Stimulated activated CD8-positive, alpha-beta memory T cell treated with anti-CD3 and anti-CD28 coated beads, Interleukin-15, amount 100 ng/mL, for 24 hours (primary cell): ENCODE measurements around the gene NADK2.

Experiments used
- DNase-seq: peaks from one replicate; pipeline ENCODE4 v3.0.0-alpha.2; 2020; ENCODE audit warnings: low read depth

The NADK2 gene

DNA sequence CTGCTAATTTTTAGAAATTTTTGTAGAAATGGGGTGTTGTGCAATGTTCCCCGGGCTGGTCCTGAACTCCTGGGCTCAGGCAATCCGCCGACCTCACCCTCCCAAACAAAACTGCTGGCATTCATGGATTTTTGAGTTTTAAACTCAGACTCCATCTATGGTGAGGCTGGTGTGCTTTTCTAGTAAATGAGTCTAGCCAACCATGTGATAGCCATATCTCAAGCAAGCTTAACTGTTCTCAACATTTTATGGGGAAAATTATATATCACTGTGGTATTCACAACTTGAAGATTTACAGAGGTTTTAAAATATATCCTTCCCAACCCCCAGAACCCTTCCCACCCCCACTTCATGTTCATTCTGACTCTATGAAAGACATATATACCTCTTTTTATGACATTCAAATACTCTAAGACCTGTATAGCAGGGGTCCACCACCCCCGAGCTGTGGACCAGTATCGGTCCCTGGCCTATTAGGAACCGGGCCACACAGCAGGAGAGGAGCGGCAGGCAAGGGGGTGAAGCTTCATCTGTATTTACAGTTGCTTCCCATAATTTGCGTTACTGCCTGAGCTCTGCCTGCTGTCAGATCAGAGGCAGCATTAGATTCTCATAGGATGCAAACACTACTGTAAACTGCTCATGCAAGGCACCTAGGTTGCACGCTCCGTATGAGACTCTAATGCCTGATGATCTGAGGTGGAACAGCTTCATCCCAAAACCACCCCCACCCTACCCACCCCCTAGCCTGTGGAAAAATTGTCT is 4.5 kb upstream of the NADK2 start:
- no peak for DNase-seq

DNA sequence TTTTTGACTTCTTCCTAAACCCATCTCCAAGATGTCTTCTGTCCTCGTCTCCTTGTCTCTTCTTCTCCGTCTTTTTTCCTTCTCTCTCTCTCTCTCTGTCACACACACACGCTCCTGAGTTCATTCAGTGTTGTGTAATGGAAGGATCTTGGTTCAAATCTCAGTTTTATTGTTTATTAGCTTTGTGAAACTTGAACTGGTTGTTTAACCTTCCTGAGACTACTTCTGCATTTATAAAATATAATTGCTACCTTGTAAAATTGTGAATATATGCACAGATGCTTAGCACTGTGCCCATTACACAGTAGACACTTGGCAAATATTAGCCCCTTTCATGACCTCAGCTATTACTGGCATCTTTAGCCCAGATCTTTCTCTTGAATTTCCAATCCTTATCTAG is 2.4 kb upstream of the NADK2 start:
- DNase-seq: no peak

DNA sequence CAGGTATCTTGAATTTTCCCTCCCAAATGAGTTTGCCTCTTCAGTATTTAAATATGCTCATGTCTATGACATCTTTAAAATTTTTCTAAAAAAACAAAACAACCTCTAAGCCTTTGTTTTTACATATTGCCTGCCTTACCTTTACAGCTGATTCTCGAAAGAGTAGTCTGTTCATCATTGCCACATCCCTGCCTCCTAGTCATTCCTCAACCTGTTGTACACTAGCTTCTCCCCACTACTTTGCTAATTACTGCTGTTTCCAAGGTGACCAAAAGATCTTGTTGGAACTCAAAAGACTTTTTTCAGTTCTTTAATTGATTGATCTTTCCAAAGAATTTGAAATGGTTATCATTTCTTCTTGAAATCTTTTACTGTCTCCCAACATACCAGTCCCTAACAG is 1.9 kb upstream of the NADK2 start:
- no peak for DNase-seq

DNA sequence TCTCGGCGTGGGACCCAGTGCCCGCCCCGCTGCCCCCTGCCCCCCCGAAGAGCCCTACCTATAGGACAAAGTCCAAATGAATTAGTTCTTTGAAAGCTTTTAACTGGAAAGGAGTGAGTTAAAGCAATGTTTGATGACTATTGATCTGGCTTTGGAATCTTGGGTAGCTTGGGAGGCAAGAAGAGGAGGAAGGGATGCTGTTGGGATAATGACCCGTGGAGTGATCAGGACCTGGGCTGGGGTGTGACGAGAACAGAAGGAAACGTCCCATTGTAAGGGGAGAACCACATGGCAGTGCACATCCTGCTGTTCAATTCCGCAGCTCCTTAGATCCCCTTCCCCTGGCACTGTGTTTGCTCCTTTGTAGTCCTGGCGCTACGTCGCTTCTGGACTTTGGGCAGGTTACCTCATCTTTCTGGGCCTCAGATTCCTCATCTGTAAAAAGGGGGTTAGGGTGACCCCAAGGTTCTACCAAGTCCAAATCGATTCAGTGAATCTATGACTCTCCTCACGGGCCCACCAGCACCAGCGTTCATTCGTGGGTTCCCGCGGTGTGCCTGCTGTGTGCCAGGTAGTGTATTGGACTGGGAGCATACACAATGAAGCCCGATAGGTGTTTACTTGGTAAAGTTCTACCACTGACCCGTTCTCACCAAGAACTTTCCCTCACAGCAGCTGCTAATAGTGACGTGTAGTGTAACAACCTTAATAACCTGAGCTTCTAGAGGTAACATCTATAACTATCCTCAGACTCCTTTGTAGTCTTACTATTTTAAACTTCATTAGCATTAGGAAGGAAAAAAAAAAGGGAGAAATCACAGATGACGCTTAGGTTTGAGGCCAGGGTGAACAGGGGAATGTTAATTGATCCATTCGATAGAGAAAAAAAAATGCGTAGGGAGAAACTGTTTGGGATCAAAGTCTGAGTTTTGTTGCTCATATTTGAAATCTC is 1.1 kb upstream of the NADK2 start:
- no peak for DNase-seq

DNA sequence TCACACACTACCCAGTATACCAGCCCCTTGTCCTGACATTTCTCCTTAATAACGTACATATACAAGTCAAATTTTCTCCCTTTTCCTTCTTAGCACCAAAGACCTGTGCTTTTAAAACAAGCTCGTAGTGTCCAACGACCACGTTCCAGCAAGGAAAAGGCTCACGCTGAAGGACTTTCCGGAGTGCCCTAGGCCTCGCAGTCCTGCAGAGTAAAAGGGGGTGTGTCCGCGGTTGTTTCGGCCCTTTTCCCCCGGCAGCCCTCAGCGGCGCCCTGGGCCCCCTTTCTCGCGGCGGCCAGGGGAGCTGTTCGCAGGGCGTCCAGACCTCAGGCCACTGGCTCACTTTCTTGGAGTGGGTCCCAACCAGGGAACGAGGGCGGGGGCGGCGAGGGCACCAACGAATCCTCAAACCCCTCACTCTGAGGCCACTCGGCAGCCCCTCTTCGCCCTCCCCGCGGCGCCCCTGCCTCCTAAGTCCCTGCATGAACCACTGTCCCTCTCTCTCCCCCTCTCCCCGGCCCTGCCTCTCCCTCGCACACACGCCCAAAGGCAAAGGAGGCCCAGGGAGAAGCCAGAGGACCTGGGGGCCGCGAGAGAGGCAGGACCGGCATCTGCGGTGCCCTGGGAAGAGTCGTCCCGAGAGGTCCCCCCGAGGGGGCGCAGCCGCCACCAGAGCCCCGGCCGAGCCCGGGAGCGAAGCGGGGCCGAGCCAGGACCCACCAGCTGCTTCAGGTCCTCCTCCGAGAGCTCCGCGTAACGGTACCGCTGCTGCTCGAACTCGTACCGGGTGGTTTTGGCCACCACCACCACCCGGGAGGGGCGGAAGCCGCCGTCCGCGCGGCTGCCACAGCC is 720 bp downstream of the NADK2 start:
- peak; percentile 17 for DNase-seq

DNA sequence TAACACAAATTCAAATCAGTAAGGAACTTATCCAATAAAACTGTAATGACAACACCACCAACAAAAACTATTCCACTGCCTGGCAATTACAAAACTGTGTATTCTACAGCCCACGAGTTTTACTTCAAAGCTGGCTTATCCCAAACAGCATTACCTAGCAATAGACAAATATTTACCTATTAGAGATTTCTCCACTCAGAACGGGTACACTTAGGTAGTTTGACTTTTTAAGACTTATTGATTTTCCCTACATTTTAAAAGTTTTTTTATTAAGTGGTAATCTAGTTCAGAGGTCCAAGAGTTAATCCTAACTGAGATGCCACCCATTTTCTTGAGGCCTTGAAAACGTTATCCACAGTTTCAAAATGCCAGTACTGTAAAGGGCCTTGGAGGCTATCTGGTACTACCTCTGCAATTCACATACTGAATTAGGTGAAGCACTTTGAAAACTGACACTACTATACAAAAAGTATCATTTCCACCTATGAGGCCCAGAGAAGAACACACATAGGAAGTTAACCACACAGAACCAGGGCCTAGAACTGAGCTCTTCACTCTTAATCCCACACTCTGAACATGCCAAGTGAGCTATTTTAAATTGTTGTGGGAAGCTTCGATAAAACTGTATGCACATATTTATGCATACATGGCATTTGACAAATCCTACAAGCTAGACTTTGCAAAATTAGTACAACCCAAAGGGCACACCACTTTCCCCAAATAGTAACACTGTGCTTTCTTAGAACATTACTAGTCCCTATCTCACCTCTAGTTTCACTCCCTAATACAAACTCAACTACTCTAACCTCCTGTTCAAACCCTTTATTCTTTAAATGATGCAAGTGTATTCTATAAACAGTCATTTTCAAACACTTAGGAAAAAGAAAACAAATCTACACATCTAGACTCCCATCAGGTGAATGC is 2.1 kb downstream of the NADK2 start:
- no peak for DNase-seq

DNA sequence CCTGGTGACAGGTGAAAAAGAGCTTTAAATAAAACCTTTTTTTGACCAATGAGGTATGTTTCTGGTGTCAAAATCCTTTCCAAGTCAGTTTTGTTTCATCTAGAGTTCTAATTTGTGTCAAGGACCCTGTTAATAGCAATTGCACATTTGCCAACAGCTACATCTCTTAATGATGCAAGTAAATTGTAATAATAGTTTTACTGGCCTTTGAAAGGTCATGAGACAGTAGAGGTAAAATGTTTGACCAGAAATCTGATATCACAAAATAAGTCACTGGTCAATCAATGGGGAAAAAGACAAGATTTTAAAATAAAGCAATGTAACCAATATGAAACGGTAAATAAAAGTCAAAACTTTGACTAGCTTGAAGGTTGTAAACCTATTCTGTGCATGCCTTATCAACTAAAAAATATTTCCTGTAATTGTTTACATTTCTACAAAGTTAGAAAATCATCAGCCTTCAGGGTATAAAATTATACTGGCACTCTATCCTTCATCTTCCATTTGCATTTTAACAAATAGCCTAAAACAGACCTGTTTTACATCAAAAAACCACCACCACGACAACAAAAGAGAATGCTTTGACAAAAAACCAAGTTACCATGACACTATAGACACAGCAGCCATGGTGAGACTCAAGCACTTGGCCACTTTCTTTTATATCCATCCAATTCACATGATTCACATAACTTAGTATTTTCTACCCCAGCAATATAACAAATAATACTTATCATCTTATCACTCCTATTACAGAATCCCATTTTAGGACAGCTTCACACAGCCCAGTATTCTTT is 3.0 kb downstream of the NADK2 start:
- DNase-seq: no peak

DNA sequence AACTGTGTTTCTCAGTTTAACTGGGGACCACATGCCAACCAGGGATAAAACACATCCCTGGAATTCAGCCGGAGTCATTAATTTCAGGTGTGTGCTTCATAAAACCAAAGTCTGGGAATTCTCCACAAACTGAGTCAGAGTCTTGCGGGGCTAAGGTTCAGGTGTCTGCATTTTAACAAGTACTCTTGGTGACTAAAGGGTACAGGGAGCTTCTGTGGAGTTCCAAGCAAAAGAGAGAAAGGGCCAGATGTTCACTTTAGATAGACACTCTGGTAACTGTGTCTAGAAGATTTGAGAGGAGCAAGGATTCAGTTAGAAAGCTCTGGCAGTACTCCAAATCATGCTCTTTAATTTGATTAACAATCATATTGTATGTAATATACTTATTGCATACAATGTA is 4.0 kb downstream of the NADK2 start:
- DNase-seq: no peak

DNA sequence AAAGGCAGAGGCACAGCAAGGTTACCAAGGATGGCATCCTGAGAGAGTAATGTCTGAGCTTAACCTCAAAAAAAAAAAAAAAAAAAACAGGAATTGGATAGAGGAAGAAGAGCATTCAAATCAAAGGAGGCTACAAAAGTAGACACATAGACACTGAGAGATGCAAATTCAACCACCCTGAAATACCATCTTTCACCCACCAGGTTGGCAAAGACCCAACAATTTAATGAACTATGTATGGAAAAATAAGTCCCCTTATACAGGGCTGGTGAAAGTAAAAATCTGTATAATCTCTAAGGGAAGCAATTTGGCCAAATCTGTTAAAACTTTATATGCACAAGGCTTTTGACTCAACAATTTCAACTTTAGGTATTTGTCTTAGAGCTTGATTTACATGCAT is 4.9 kb downstream of the NADK2 start:
- DNase-seq: no peak

DNA sequence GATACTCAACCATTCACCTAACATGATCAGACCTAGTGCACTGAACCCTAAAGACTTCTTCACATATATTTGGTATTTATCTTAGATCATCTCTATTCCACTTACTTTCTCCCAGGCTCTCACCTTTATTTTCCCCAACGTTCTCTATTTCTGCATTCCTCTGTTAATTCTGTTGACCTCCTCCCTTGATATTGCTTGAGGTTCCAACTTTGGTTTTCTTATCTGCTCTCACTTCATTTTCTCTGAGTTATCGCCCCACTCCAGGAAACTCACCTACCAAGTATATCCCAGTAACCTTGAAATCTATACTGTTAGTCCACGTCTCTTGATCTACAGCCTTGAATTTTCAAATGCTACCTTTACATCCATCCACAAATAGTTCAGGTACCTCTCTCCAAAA is 9.2 kb downstream of the NADK2 start:
- DNase-seq: no peak

DNA sequence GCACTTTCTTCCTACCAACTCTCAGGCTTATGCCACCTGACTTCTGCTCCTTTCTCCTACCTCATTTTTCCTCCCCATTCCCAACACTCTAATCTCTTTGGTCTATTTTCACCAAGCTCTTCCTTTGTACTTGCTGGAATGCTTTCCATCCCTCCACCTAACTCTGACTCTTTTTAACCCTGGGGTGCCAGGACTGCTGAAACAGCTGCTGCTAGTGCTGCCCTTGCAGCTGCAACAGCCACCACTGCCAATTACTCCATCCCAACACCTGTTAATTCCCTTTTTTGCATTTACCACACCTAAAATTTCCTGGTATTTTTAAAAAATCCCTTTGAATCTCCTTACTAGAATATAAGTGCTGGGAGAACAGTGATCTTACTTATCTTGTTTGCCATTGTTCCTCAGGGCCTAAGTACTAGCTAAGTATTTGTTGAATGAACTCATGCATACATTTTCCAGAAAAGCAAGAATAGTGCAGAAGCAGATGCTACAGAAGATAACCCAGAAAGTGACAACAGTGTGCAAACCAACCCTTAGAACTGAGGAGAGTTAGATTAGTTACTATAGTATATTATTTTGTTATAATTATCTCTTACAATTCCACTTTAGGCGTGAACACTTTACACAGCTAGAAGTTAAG is 11.5 kb downstream of the NADK2 start:
- DNase-seq: no peak

DNA sequence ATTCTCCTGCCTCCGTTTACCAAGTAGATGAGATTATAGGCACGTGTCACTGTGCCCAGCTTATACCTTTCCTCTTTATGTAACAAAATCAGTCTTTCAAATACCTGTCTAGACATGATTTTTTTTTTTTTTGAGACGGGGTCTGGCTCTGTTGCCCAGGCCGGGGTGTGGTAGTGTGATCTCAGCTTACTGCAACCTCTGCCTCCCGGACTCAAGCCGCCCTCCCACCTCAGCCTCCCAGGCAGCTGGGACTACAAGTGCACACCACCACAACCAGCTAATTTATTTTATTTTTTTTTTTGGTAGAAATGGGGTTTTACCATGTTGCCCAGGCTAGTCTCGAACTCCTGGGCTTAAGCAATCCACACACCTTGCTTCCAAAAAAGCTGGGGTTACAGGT is 13.2 kb downstream of the NADK2 start:
- DNase-seq: no peak

DNA sequence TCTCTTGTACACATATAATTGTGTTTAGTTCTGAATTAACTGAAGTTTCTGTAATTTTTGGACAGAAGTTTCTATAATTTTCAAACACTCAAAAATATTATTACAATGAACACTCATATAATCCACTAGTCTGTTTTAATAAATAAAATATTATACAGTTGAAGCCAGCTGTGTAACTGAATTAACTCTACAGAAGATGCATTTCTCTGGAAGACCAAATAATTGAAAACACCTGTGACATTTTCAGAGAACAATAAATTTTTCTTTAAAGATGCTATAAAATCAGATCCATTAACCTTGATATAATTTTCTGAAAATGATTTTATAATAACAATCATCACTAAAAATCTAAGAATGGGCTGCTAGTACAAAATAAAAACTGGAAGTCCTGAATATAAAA is 14.7 kb downstream of the NADK2 start:
- no peak for DNase-seq

DNA sequence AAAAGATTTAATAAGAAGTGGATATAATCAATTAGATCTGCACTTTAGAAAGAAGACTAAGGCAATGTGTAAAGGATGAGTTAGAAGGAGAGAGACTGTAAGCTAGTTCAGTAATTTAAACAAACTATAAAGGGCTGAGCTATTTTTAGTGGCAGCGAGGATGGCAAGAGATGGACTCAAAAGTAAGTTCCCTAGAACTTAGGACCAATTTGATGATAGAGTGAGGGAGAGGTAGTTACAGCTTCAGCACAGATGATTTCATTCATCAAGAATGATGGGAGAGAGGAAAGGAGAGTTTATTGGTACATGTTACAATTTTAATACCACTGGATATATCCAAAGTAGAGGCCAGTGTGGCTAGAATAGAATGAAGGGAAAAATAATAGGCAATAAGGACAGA is 19.1 kb downstream of the NADK2 start:
- DNase-seq: no peak

DNA sequence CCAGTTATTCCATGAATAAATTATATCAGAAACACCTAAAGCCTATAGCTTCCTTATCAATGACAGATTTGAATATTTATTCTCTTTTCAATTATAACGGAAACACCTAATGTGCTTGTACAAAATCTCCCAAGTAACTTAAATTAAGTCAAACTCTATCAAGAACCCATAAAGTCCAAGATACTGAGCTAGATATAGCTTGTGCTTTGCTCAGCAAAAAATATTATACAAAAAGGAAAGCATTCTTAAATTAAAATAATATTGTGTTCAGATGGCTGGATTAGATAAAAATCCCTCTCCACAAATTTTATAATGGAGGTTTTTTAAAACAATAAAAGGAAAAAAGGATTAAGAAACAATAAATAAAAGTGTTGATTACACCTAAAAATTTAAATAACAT is 23.7 kb downstream of the NADK2 start:
- DNase-seq: no peak

DNA sequence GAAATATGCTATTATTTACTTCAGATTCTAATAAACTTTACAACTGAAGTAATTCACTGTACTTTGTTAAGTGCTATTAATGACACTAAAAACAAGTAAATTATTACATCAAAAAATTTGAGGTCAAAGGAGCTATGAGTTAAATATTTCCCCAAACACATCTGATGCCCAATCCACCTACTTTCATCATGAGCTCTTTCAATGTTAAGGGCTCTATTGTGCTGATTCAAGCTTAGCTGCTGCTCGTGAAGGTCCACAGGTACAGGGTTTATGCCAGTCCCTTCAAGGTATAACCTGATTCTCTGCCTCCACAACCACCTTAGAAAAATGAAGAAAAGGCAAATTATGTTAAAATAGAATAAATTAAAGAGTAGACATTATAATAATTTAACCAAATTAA is 24.2 kb downstream of the NADK2 start:
- DNase-seq: no peak

DNA sequence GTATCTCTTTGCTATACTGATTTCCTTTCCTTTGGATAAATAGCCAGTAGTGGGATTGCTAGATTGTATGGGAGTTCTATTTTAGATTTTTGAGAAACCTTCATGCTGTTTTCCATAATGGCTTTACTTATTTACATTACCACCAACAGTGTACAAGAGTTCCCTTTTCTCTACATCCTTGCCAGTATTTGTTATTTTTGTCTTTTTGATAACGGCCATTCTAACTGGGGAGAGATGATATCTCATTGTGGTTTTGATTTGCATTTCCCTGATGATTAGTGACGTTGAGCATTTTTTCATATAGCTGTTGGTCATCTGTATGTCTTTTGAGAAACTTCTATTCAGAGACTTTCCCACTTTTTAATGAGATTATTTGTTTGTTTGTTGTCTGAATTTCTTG is 25.8 kb downstream of the NADK2 start:
- no peak for DNase-seq

DNA sequence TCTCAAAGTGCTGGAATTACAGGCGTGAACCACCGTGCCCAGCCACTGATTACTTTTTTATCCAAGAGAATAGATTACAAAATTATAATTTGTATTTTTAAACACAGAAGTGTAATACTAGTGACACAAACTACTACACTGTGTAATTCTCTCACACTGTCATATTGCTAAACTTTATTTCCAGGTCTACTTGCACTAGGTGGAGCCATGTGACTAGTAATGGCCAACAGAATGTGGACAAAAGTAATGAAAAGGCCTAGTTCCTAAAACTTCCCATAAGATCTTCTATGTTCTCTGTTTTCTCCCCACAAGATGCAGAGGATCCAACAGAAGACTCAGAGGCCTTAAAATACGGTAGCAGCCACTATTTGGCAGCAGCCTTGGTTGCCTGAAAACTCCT is 27.3 kb downstream of the NADK2 start:
- DNase-seq: no peak

DNA sequence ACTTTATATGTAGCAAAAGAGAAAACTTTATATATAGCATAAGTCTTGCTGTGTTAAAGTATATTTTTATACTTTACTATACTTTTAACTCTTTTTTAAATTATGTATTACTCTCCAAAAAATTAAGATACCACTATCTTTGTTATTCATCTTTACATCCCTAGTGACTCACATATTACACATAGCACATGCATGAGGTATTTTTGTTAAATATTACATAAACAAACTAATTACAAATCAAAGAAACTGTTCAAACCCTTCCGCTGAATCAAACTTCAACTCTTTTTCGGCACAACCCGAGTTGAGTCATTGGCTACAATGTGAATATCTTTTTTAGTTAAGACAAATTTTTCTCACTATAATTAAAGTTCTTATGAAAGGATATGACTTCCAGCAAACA is 32.1 kb downstream of the NADK2 start:
- no peak for DNase-seq

DNA sequence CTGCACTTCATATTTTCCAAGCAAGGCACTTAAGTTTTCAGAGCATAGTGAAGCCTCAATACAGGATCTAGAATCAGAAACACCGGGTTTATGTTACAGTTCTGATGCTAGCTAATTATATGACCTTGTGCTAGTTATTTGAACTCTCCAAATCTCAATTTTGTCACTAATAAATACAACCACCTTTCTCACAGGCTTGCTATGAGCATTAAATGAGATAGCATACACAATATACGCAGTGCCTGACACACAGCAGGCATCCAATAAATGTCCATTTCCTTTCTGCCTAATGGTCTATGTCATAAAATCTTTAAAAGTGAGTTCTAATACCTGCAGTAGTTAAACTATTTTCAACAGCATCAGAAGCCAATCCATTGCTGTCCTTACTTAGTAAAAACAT is 32.9 kb downstream of the NADK2 start:
- no peak for DNase-seq
